Breast epithelium (tissue), 4 donors: ENCODE data around the gene TRNAU1AP. TPM values are rescaled to one million over a fixed set of nuclear protein-coding genes. Genes with fewer than 3 reads are reported as not detected.
"Not testable (repeated sequence)": the region's sequence is repeated elsewhere in the genome, so short reads cannot be mapped to it uniquely, and the experiment has no call there.

Experiments used
- DNase-seq, 2 donors: peaks; one replicate each; pipeline ENCODE4 v3.0.0-alpha.2; 2019; ENCODE audit warnings: low spot score in 2 of 2
- H3K27ac ChIP-seq, 2 donors: fragments of 200-600 bp; sonication (generic) in 1 of 2; one replicate each; pipeline ENCODE4 v1.5.1; 2016 to 2019; ENCODE audit warnings: mild to moderate bottlenecking in 1 of 2
- H3K27me3 ChIP-seq, 2 donors: fragments of 200-600 bp; sonication (generic) in 1 of 2; one replicate each; pipeline versions ENCODE4 v1.5.1 to v1.6.0; 2017 to 2019; ENCODE audit warnings: control low read depth in 1 of 2, mild to moderate bottlenecking in 1 of 2
- H3K36me3 ChIP-seq: fragments of 200-600 bp; one replicate; pipeline ENCODE4 v1.5.1; 2019
- H3K4me1 ChIP-seq, 2 donors: fragments of 200-600 bp; sonication (generic); one replicate each; pipeline ENCODE4 v1.5.1; 2016 to 2019; ENCODE audit warnings: control low read depth in 1 of 2
- H3K4me3 ChIP-seq, 3 donors: fragments of 200-600 bp; sonication (generic); 1 replicate in 2 of 3; 2 replicates in 1 of 3; pipeline ENCODE4 v1.5.1; 2016 to 2019; ENCODE audit warnings: mild to moderate bottlenecking in 3 of 3, moderate library complexity in 2 of 3
- H3K9me3 ChIP-seq, 2 donors: fragments of 200-600 bp; sonication (generic) in 1 of 2; one replicate each; pipeline ENCODE4 v1.5.1; 2016 to 2019; ENCODE audit warnings: control low read depth in 1 of 2
- CTCF ChIP-seq, 3 donors: fragments of 450-650 bp; IDR thresholded peaks; one replicate each; pipeline ENCODE4 v1.5.1; 2016 to 2017; ENCODE audit warnings: antibody characterized with exemption in 3 of 3, mild to moderate bottlenecking in 3 of 3, moderate library complexity in 3 of 3
- POLR2A ChIP-seq: fragments of 450-650 bp; IDR thresholded peaks from one replicate; pipeline ENCODE4 v1.6.1; 2016; ENCODE audit warnings: antibody characterized with exemption, mild to moderate bottlenecking, moderate library complexity
- POLR2AphosphoS5 ChIP-seq, 3 donors: sonication (generic); formaldehyde crosslinking; IDR thresholded peaks; one replicate each; pipeline ENCODE4 v1.6.1; 2017; ENCODE audit warnings: antibody characterized with exemption in 3 of 3
- intact Hi-C: fragments of 100-400 bp; cut with DNase I; formaldehyde crosslinking; loops from one replicate; pipeline ENCODE4 v1.15.1; 2023; ENCODE audit warnings: low total_unique reads
- total RNA-seq, 3 donors: library from RNA; depleted of rRNA; stranded (reverse); fragments of >200 nt; gene quantifications; one replicate each; pipeline ENCODE4 v1.1.0, GENCODE V29; 2016

Gene TRNAU1AP
- total RNA-seq, 3 donors from 2014 or later: 22.0 to 27.8 (median 27.1) TPM

- Histone ChIP-seq H3K27ac (no peak overlapping the region), H3K36me3 (peaks cover 5% of the 10 kb centered on the region), H3K9me3 (no peaks in the 10 kb centered on the region), H3K27me3 (no peaks in the 10 kb centered on the region), H3K4me1 (no peaks in the 10 kb centered on the region), H3K4me3 (no peak overlapping the region)
- no peak for DNase-seq
- intact Hi-C loops: no loop called here
- TF ChIP-seq CTCF (IDR thresholded peaks at IDR 0.05) (no peak), POLR2A (no peak), POLR2AphosphoS5 (IDR thresholded peaks at IDR 0.05) (no peak)
These were observed 19.0 kb downstream of the TRNAU1AP start for GRCh38 chr1:28571911-28572310.

DNA sequence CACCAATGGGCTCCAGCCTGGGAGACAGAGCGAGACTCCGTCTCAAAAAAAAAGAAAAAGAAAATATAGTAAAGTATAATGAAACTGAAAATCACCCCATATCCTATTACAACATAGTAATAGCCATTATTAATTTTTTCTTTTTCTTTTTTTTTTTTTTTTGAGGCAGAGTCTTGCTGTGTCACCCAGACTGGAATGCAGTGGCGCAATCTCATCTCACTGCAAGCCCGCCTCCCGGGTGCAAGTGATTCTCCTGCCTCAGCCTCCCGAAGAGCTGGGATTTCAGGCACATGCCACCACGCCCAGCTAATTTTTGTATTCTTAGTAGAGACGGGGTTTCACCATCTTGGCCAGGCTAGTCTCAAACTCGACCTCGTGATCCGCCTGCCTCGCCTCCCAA lies 20.0 kb downstream of the TRNAU1AP start:
- H3K9me3 ChIP-seq, H3K36me3 ChIP-seq, H3K4me1 ChIP-seq, intact Hi-C loops, DNase-seq, H3K4me3 ChIP-seq, H3K27ac ChIP-seq, H3K27me3 ChIP-seq: not testable (repeated sequence)

DNA sequence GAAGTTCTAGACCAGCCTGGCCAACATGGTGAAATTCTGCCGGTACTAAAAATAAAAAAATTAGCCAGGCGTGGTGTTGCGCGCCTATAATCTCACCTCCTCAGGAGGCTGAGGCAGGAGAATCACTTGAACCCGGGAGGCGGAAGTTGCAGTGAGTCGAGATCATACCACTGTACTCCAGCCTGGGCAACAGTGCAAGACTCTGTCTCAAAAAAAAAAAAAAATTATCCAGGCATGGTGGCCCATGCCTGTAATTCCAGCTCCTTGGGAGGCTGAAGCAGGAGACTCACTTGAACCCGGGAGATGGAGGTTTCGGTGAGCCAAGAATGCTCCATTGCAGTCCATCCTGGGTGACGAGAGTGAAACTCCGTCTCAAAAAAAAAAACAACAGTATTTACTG lies 20.7 kb downstream of the TRNAU1AP start:
- intact Hi-C loops: no loop called here
- Histone ChIP-seq H3K4me3 (no peak overlapping the region), H3K27ac (no peak overlapping the region), H3K36me3 (peaks cover 5% of the 10 kb centered on the region), H3K4me1 (no peaks in the 10 kb centered on the region), H3K27me3 (no peaks in the 10 kb centered on the region), H3K9me3 (no peaks in the 10 kb centered on the region)
- DNase-seq: no peak
- TF ChIP-seq CTCF (IDR thresholded peaks at IDR 0.05): no peak
- no peak for TF ChIP-seq POLR2AphosphoS5 (IDR thresholded peaks at IDR 0.05)
- no peak for TF ChIP-seq POLR2A

- intact Hi-C loops: no loop called here
- H3K9me3 ChIP-seq: no peaks in the 10 kb centered on the region
- H3K27me3 ChIP-seq: no peaks in the 10 kb centered on the region
- peaks cover 0 to 10% of the 10 kb centered on the region in 2 donors for H3K4me1 ChIP-seq
- TF ChIP-seq POLR2AphosphoS5 (IDR thresholded peaks at IDR 0.05) (no peak), CTCF (IDR thresholded peaks at IDR 0.05) (no peak), POLR2A (no peak)
- DNase-seq: no peak
- no peak overlapping the region for H3K4me3 ChIP-seq
- no peak overlapping the region for H3K27ac ChIP-seq
- H3K36me3 ChIP-seq: no peaks in the 10 kb centered on the region
These were observed 24.3 kb downstream of the TRNAU1AP start for GRCh38 chr1:28577052-28577678.

DNA sequence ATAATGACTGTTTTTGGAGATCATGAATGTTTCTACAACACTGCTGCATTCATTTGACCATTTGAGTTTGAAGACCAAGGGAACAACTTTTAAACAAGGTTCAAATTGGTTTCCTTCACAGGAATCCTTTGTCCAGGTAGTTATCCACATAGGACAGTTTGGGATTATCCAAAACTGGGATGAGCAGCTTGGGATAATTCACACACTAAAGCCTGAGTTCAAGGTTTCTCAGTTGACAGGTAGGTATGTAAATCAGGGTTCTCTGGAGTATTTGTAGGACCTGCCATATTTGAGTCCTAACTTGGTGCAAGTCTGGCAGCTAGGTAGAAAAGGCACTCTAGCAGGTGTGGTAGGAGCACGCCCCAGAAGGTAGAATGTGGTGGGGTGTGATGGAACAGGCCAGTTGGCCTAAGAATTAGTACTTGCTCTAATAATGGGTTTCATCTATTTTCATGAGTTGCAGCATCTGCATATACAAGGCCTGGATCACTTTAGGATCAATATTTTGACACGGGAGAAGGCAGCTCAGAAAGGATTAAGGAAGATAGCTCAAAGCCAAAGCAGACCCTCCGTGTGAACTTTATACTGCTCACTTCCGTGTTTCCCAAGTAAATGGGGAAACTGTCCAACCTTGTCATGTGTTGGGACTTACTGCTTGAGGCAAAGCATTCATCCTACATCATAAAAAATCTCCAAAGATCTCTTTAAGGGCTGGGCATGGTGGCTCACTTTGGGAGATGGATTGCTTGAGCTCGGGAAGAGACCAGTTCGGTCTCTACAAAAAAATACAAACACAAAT lies 25.1 kb downstream of the TRNAU1AP start:
- TF ChIP-seq POLR2AphosphoS5 (IDR thresholded peaks at IDR 0.05): no peak
- no peak for TF ChIP-seq POLR2A
- no peak for TF ChIP-seq CTCF (IDR thresholded peaks at IDR 0.05)
- no peak overlapping the region for H3K27ac ChIP-seq
- intact Hi-C loops: no loop called here
- H3K9me3 ChIP-seq: no peaks in the 10 kb centered on the region
- peaks cover 0 to 10% of the 10 kb centered on the region in 2 donors for H3K4me1 ChIP-seq
- no peaks in the 10 kb centered on the region for H3K27me3 ChIP-seq
- H3K4me3 ChIP-seq: no peak overlapping the region
- DNase-seq: no peak
- no peaks in the 10 kb centered on the region for H3K36me3 ChIP-seq
